22Rv1 (cell line): ENCODE data around the gene DCC.

ENCODE experiments used
- CTCF ChIP-seq: fragments of 450-650 bp; IDR thresholded peaks from 2 replicates; pipeline ENCODE4 v1.5.1; 2017; ENCODE audit warnings: mild to moderate bottlenecking
- ZFX ChIP-seq: fragments of 450-650 bp; IDR thresholded peaks from 2 replicates; pipeline ENCODE4 v1.6.1; 2017; ENCODE audit warnings: antibody characterized with exemption, borderline replicate concordance

GRCh38 chr18:52615943-52616342 lies 275.9 kb downstream of the DCC start:
- TF ChIP-seq CTCF (no peak), ZFX (no peak)
